Endothelial cell of umbilical vein (primary cell): ENCODE data around the gene LGALS7. TPM values are rescaled to one million over a fixed set of nuclear protein-coding genes. Genes with fewer than 3 reads are reported as not detected.
"Not testable (repeated sequence)": the region's sequence is repeated elsewhere in the genome, so short reads cannot be mapped to it uniquely, and the experiment has no call there.

Experiments
- BruUV-seq: library from RNA; stranded (reverse); fragments of 400-500 nt; replicated peaks from 2 replicates; lab custom pipeline; 2021; lab: Mats Ljungman, UMichigan
- CTCF ChIA-PET: fragments of 300-600, 350-600 bp; sonication (Branson Sonifier 250); formaldehyde crosslinking; loops from one replicate; lab custom pipeline; 2021; ENCODE audit warnings: antibody characterized with exemption, inconsistent platforms; lab: Charles Lee
- POLR2A ChIA-PET: fragments of 300-600, 350-600 bp; sonication (Branson Sonifier 250); formaldehyde crosslinking; loops from one replicate; lab custom pipeline; 2021; ENCODE audit warnings: antibody characterized with exemption, inconsistent platforms; lab: Charles Lee
- DNase-seq: peaks from one replicate; pipeline ENCODE4 v3.0.0-alpha.2; 2011; ENCODE audit warnings: low read depth, low spot score
- FAIRE-seq: peaks from 2 replicates; lab custom pipeline; 2011; peaks lifted over from hg19 to GRCh38; lab: Jason Lieb, UNC
- H2AFZ ChIP-seq: 2 replicates; pipeline ENCODE4 v1.6.0; 2012; ENCODE audit warnings: low read depth, low read length, control low read depth, inconsistent platforms
- H3K27ac ChIP-seq: 2 replicates; pipeline ENCODE4 v1.5.1; 2011; ENCODE audit warnings: low read depth, mild to moderate bottlenecking, control low read depth, low read length, moderate library complexity; ENCODE audit not compliant: insufficient read depth
- H3K27me3 ChIP-seq, 2 experiments: 2 replicates each; pipeline versions ENCODE4 v1.6.0 to v1.6.1; 2011; ENCODE audit warnings: low read length in 2 of 2, mixed read lengths in 1 of 2; ENCODE audit not compliant: control insufficient read depth in 2 of 2, insufficient read depth in 2 of 2
- H3K36me3 ChIP-seq, 2 experiments: 2 replicates in 1 of 2; 3 replicates in 1 of 2; pipeline ENCODE4 v1.5.1; 2011; ENCODE audit warnings: low read length in 2 of 2, mild to moderate bottlenecking in 1 of 2, moderate library complexity in 1 of 2; ENCODE audit not compliant: control insufficient read depth in 2 of 2, insufficient read depth in 2 of 2; ENCODE audit errors: extremely low read depth in 1 of 2
- H3K4me1 ChIP-seq: 3 replicates; pipeline ENCODE4 v1.5.1; 2011; ENCODE audit warnings: mild to moderate bottlenecking, low read length; ENCODE audit not compliant: control insufficient read depth, insufficient read depth; ENCODE audit errors: extremely low read depth
- H3K4me2 ChIP-seq: 2 replicates; pipeline ENCODE4 v1.6.1; 2011; ENCODE audit warnings: low read length, control low read depth, mixed read lengths; ENCODE audit not compliant: insufficient read depth
- H3K4me3 ChIP-seq, 3 experiments: fragments of 200-600 bp in 1 of 3; sonication (generic), shearing (Covaris generic) in 1 of 3; replicated peaks in 1 of 3; 2 replicates each; pipeline ENCODE4 v1.5.1; 2011 to 2016; ENCODE audit warnings: control low read depth in 3 of 3, low read length in 3 of 3, mild to moderate bottlenecking in 2 of 3, inconsistent platforms in 1 of 3, low read depth in 1 of 3, moderate library complexity in 1 of 3; ENCODE audit not compliant: insufficient read depth in 1 of 3
- H3K79me2 ChIP-seq: 2 replicates; pipeline ENCODE4 v1.6.0; 2012; ENCODE audit warnings: low read length, inconsistent platforms; ENCODE audit not compliant: control insufficient read depth, insufficient read depth
- H3K9ac ChIP-seq: replicated peaks from 2 replicates; pipeline ENCODE3; 2011; ENCODE audit warnings: low read length, control low read depth; ENCODE audit not compliant: insufficient read depth; ENCODE audit errors: extremely low read depth
- H3K9me1 ChIP-seq: replicated peaks from 3 replicates; pipeline ENCODE4 v1.6.0; 2011; ENCODE audit warnings: mild to moderate bottlenecking, low read length; ENCODE audit not compliant: control insufficient read depth, insufficient read depth; ENCODE audit errors: extremely low read depth
- H3K9me3 ChIP-seq: replicated peaks from 2 replicates; pipeline ENCODE4 v1.5.1; 2012; ENCODE audit warnings: low read length, inconsistent platforms; ENCODE audit not compliant: control insufficient read depth, insufficient read depth
- H4K20me1 ChIP-seq: replicated peaks from 2 replicates; pipeline ENCODE3; 2011; ENCODE audit warnings: mild to moderate bottlenecking, low read length; ENCODE audit not compliant: control insufficient read depth, insufficient read depth; ENCODE audit errors: extremely low read depth
- EZH2 ChIP-seq: IDR thresholded peaks from 2 replicates; pipeline ENCODE4 v1.6.1; 2012; ENCODE audit warnings: borderline replicate concordance, low read depth, mild to moderate bottlenecking, moderate library complexity, low read length, inconsistent platforms; ENCODE audit not compliant: severe bottlenecking
- FOS ChIP-seq: IDR thresholded peaks from 2 replicates; pipeline ENCODE4 v1.6.1; 2011; ENCODE audit warnings: mild to moderate bottlenecking, low read length, moderate library complexity, borderline replicate concordance; ENCODE audit not compliant: insufficient read depth
- GATA2 ChIP-seq: IDR thresholded peaks from 2 replicates; pipeline ENCODE4 v1.7.0; 2011; ENCODE audit warnings: low read depth, mild to moderate bottlenecking, moderate library complexity, mixed read lengths, low read length; ENCODE audit not compliant: insufficient read length, insufficient read depth
- JUN ChIP-seq: IDR thresholded peaks from 2 replicates; pipeline ENCODE4 v1.6.1; 2011; ENCODE audit warnings: borderline replicate concordance, low read depth; ENCODE audit not compliant: insufficient read length, insufficient read depth
- MYC ChIP-seq: IDR thresholded peaks from one replicate; pipeline ENCODE4 v1.6.1; 2011; ENCODE audit warnings: mild to moderate bottlenecking, low read depth, low read length
- POLR2A ChIP-seq: IDR thresholded peaks from 2 replicates; pipeline ENCODE4 v1.6.1; 2012; ENCODE audit warnings: low read depth, mild to moderate bottlenecking, control low read depth, low read length
- POLR2AphosphoS5 ChIP-seq: IDR thresholded peaks from 2 replicates; pipeline ENCODE4 v1.6.1; 2012; ENCODE audit warnings: low read depth, mild to moderate bottlenecking, control low read depth, low read length, moderate library complexity; ENCODE audit not compliant: insufficient read depth
- dilution Hi-C: fragments of 300-500 bp; cut with MboI; formaldehyde crosslinking; loops from one replicate; pipeline ENCODE4 v1.15.0; 2019; ENCODE audit warnings: low sequenced_read_pairs; ENCODE audit not compliant: extremely low pct_ligation_motif_present
- intact Hi-C: fragments of 100-400 bp; cut with micrococcal nuclease; formaldehyde crosslinking; loops from one replicate; pipeline ENCODE4 v1.10.0; 2022
- polyA plus RNA-seq, 4 experiments: library from polyadenylated mRNA; depleted of rRNA in 3 of 4; stranded (reverse) in 3 of 4; unstranded in 1 of 4; fragments of >200 nt; gene quantifications; 2 replicates each; pipeline versions ENCODE4 v1.2.1 to v1.2.3, GENCODE V29; 2011 to 2012; ENCODE audit warnings: missing spikeins in 1 of 4
- total RNA-seq: library from RNA; stranded (reverse); gene quantifications from 2 replicates; pipeline ENCODE4 v1.2.3, GENCODE V29; 2021
- TF ChIP-seq, protein P1 (sequence below), 2 donors: IDR thresholded peaks; 1 replicate in 1 of 2; 2 replicates in 1 of 2; pipeline ENCODE4 v1.5.1; 2011; ENCODE audit warnings: low read length in 2 of 2, mild to moderate bottlenecking in 2 of 2, moderate library complexity in 2 of 2, control low read depth in 1 of 2, inconsistent platforms in 1 of 2, low read depth in 1 of 2; ENCODE audit not compliant: insufficient read depth in 1 of 2; ENCODE audit errors: extremely low read depth in 1 of 2
- TF ChIP-seq, protein P2 (sequence below): IDR thresholded peaks from 2 replicates; pipeline ENCODE4 v1.6.1; 2011; ENCODE audit not compliant: insufficient read depth, insufficient read length

The LGALS7 gene
- total and polyA plus RNA-seq, 2 donors (not counting 3 experiments of a cell fraction or from before 2014, with no cell fraction given) = not detected

DNA sequence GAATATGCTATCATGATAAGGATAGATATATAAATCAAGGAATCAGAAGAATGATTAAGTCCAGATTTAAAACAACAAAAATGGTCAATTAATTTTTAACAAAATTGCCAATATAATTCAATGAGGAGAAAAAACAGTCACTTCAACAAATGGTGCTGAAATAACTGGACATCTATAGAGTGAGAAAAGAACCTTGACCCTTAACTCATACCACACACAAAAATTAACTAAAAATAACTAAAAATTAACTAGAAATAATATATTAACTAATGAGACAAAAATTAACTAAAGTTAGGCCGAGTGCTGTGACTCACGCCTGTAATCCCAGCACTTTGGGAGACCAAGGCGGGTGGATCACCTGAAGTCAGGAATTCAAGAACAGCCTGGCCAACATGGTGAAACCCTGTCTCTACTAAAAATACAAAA, 9.5 kb downstream of the LGALS7 start:
- TF ChIP-seq JUN = no peak
- no peak for TF ChIP-seq EZH2
- TF ChIP-seq POLR2A = no peak
- TF ChIP-seq, protein P1, sequence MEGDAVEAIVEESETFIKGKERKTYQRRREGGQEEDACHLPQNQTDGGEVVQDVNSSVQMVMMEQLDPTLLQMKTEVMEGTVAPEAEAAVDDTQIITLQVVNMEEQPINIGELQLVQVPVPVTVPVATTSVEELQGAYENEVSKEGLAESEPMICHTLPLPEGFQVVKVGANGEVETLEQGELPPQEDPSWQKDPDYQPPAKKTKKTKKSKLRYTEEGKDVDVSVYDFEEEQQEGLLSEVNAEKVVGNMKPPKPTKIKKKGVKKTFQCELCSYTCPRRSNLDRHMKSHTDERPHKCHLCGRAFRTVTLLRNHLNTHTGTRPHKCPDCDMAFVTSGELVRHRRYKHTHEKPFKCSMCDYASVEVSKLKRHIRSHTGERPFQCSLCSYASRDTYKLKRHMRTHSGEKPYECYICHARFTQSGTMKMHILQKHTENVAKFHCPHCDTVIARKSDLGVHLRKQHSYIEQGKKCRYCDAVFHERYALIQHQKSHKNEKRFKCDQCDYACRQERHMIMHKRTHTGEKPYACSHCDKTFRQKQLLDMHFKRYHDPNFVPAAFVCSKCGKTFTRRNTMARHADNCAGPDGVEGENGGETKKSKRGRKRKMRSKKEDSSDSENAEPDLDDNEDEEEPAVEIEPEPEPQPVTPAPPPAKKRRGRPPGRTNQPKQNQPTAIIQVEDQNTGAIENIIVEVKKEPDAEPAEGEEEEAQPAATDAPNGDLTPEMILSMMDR (IDR thresholded peaks at IDR 0.05; ENCODE audit: extremely low read depth in 1 of 2, insufficient read depth in 1 of 2, low read depth in 1 of 2, low read length in 2 of 2) = no peak
- TF ChIP-seq MYC = no peak
- TF ChIP-seq, protein P2, sequence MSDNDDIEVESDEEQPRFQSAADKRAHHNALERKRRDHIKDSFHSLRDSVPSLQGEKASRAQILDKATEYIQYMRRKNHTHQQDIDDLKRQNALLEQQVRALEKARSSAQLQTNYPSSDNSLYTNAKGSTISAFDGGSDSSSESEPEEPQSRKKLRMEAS = no peak
- no peak for TF ChIP-seq FOS
- no peak for TF ChIP-seq POLR2AphosphoS5
- TF ChIP-seq GATA2 = no peak
- Histone ChIP-seq H3K9me3 (no peaks in the 10 kb centered on the region), H3K4me3 (no peak overlapping the region), H3K9ac (no peak overlapping the region), H2AFZ (no peak overlapping the region), H4K20me1 (no peaks in the 10 kb centered on the region), H3K9me1 (no peaks in the 10 kb centered on the region), H3K36me3 (no peaks in the 10 kb centered on the region), H3K27ac (no peak overlapping the region), H3K4me2 (no peak overlapping the region), H3K27me3 (no peaks in the 10 kb centered on the region), H3K79me2 (no peaks in the 10 kb centered on the region), H3K4me1 (no peaks in the 10 kb centered on the region)
- intact Hi-C loops (no loop called here), dilution Hi-C loops (no loop called here)
- ChIA-PET POLR2A (no interaction called here), CTCF (no interaction called here)
- no peak for FAIRE-seq
- BruUV-seq = no TSS peak
- DNase-seq = no peak

DNA sequence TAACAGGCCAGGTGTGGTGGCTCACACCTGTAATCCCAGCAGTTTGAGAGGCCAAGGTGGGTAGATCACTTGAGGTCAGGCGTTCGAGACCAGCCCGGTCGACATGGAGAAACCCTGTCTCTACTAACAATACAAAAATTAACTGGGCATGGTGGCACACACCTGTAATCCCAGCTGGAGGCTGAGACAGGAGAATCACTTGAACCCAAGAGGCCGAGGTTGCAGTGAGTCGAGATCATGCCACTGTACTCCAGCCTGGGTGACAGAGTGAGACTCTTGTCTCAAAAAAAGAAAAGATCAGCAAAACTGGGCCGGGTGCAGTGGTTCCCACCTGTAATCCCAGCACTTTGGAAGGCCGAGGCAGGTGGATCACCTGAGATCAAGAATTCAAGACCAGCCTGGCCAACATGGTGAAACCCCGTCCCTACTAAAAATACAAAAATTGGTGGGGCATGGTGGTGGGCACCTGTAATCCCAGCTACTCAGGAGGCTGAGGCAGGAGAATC, 11.4 kb downstream of the LGALS7 start:
- H2AFZ ChIP-seq, H4K20me1 ChIP-seq, intact Hi-C loops, H3K9ac ChIP-seq, BruUV-seq, H3K9me1 ChIP-seq, H3K4me1 ChIP-seq, H3K4me3 ChIP-seq, H3K27ac ChIP-seq, dilution Hi-C loops, POLR2A ChIA-PET, H3K9me3 ChIP-seq, H3K36me3 ChIP-seq, DNase-seq, H3K79me2 ChIP-seq, H3K27me3 ChIP-seq, H3K4me2 ChIP-seq: not testable (repeated sequence)
- CTCF ChIA-PET = interaction anchor here (1.3 to 1.8 kb wide), 2 partner anchors 8 to 128 kb away, joined by 3 to 8 read pairs; no protein-coding TSS in a partner anchor
- FAIRE-seq = peak; percentile 12
